Hepatocyte (in vitro differentiated cells): ENCODE results near the gene LCN12.

Source experiments
- CTCF ChIP-seq: fragments of 200-600 bp; sonication (generic); IDR thresholded peaks from 2 replicates; pipeline ENCODE4 v1.5.1; 2016; ENCODE audit warnings: antibody characterized with exemption, mild to moderate bottlenecking; ENCODE audit not compliant: poor library complexity
- EZH2 ChIP-seq: fragments of 200-600 bp; sonication (generic); IDR thresholded peaks from 2 replicates; pipeline ENCODE4 v1.6.1; 2016; ENCODE audit warnings: antibody characterized with exemption, mild to moderate bottlenecking, borderline replicate concordance
- EZH2phosphoT487 ChIP-seq: fragments of 200-600 bp; sonication (generic); IDR thresholded peaks from one replicate; pipeline ENCODE4 v1.6.1; 2018; ENCODE audit warnings: antibody characterized with exemption, mild to moderate bottlenecking, low read depth, moderate library complexity; ENCODE audit not compliant: unreplicated experiment, severe bottlenecking

GRCh38 chr9:136978865-136979544 is 26.9 kb downstream of the LCN12 start:
- no peak for TF ChIP-seq CTCF
- no peak for TF ChIP-seq EZH2phosphoT487
- TF ChIP-seq EZH2, result no peak
